Muscle layer of duodenum (tissue), 2 donors: Measurements from ENCODE around the gene PRKAG2.

Experiments used
- H3K27ac ChIP-seq: one replicate; pipeline ENCODE4 v1.7.0; 2013; ENCODE audit warnings: mild to moderate bottlenecking, low read length
- H3K27me3 ChIP-seq: one replicate; pipeline ENCODE4 v1.7.0; 2013; ENCODE audit warnings: low read depth, mild to moderate bottlenecking, control low read depth, low read length
- H3K36me3 ChIP-seq, 2 donors: one replicate each; pipeline ENCODE4 v1.7.0; 2013; ENCODE audit warnings: low read length in 2 of 2, control low read depth in 1 of 2, mild to moderate bottlenecking in 1 of 2; ENCODE audit not compliant: insufficient read depth in 2 of 2, control insufficient read depth in 1 of 2
- H3K4me1 ChIP-seq, 2 donors: one replicate each; pipeline ENCODE4 v1.7.0; 2013; ENCODE audit warnings: low read length in 2 of 2, mild to moderate bottlenecking in 2 of 2, control low read depth in 1 of 2, moderate library complexity in 1 of 2; ENCODE audit not compliant: insufficient read depth in 2 of 2, control insufficient read depth in 1 of 2
- H3K4me3 ChIP-seq, 2 donors: one replicate each; pipeline ENCODE4 v1.7.0; 2013; ENCODE audit warnings: low read length in 2 of 2, low read depth in 1 of 2, mild to moderate bottlenecking in 1 of 2
- H3K9me3 ChIP-seq, 2 donors: one replicate each; pipeline ENCODE4 v1.7.0; 2013; ENCODE audit warnings: low read length in 2 of 2, control low read depth in 1 of 2, mild to moderate bottlenecking in 1 of 2; ENCODE audit not compliant: control insufficient read depth in 1 of 2
- donor health status: healthy.

PRKAG2 gene

DNA sequence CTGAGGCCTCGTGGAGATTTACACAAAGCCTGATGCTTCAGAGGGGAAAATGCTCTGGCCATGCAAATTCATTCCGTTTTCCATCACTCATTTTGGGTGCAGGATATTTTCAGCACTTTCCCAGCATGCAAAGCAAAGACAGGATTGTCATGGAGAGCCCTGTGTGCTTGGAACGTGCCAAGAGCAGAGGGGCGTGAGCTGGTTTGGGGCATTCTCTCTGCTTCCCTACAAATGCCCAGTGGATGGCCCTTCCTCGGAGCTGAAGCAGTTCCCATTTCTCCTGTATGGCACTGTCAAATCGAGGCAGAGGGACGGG, 164.1 kb downstream of the PRKAG2 start:
- no peaks in the 10 kb centered on the region for H3K9me3 ChIP-seq
- H3K27me3 ChIP-seq = no peaks in the 10 kb centered on the region
- H3K27ac ChIP-seq = no peak overlapping the region
- no peaks in the 10 kb centered on the region for H3K36me3 ChIP-seq
- peaks cover 9 to 10% of the 10 kb centered on the region in 2 donors for H3K4me1 ChIP-seq
- no peak overlapping the region for H3K4me3 ChIP-seq

DNA sequence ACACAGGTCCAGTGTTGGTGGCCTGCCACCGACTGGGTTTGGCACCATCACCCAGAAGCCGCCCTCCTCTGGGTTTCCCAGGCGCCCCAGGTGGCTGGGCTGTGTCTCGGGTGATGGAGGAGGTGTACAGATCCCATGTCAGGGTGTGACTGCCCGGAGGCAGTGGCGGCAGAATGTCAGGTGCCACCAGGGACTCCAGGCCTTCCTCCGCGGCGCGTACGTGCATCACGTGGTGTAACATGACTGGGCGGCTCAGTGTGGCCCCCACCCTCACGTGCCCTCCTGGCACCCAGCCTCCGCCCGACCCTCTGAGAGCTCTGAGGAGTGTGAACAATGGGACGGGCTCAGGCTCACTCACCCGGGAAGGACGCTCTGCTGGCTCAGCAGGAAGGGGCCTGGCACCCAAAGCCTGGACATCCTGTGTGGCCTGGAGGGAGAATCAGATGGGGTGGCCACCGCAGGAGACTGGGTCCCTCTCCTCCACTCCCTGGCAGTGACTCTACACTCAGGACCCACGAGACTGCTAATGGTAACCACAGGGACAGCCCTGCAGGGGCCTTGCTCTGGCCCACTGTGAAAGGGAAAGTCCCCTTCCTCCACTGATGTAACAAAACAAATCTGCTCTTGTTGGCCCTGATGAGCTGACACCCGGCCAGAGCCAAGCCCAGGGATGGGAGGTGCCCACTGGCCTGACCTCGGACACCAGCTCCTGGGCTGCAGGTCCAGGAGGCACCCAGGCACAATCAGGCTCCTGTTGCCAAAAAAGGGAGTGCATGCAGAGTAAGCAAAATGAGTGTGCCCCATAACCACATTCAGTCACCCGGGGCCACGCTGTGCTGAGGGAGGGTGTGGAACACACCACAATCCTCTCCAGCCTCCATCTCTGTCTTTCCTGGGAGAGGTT, 164.8 kb downstream of the PRKAG2 start:
- Histone ChIP-seq H3K4me3 (no peak overlapping the region), H3K9me3 (no peaks in the 10 kb centered on the region), H3K36me3 (no peaks in the 10 kb centered on the region), H3K4me1 (peaks cover 9 to 10% of the 10 kb centered on the region in 2 donors), H3K27me3 (no peaks in the 10 kb centered on the region), H3K27ac (no peak overlapping the region)

DNA sequence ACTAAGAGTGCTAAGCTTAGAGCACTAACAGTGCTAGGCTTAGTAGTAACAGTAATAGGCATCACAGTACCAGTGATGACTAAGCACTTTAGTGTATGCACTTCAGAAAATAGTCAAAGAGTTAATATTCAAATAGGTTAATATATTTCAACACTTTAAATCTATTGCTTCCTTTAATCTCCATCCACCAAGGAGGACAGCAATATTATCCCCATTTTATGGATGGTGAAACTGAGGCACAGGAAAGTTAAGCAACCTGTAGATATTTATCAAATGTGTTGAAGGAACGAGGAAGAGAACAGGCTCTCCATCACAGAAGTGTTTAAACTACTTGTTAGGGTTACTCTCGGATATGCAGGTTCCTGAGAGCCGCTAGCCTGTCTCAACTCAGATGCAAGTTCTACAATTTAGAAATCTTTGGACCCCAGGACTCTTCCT, 165.5 kb downstream of the PRKAG2 start:
- Histone ChIP-seq H3K36me3 (no peaks in the 10 kb centered on the region), H3K4me1 (peaks cover 9 to 10% of the 10 kb centered on the region in 2 donors), H3K27ac (no peak overlapping the region), H3K4me3 (no peak overlapping the region), H3K9me3 (no peaks in the 10 kb centered on the region), H3K27me3 (no peaks in the 10 kb centered on the region)

DNA sequence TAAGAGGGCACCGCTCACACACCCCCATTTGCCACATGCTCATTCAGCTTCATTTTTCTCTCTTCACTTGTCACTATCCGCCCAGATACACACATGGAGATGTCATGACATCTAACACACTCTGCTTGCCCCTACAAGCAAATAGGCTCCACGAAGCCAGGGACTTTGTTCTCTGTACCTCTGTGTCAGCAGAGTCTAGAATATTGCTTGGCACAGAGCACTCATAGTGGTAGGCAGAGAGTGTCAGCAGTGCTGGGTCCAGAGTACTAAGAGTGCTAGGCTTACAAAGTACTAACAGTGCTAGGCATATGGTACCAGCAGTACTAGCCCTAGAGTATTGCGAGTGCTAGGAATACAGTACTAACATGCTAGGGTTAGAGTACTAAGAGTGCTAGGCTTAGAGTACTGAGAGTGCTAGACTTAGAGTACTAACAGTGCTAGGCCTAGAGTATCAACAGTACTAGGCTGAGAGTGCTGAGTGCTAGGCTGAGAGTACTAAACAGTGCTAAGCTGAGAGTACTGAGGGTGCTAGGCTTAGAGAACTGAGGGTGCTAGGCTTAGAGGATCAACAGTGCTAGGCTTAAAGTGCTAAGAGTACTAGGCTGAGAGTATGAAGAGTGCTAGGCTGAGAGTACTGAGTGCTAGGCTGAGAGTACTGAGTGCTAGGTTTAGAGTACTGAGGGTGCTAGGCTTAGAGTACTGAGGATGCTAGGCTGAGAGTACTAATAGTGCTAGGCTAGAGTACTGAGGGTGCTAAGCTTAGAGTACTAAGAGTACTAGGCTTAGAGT, 166.1 kb downstream of the PRKAG2 start:
- Histone ChIP-seq H3K4me3 (no peak overlapping the region), H3K27ac (no peak overlapping the region), H3K36me3 (no peaks in the 10 kb centered on the region), H3K9me3 (no peaks in the 10 kb centered on the region), H3K27me3 (no peaks in the 10 kb centered on the region), H3K4me1 (peaks cover 9 to 15% of the 10 kb centered on the region in 2 donors)

DNA sequence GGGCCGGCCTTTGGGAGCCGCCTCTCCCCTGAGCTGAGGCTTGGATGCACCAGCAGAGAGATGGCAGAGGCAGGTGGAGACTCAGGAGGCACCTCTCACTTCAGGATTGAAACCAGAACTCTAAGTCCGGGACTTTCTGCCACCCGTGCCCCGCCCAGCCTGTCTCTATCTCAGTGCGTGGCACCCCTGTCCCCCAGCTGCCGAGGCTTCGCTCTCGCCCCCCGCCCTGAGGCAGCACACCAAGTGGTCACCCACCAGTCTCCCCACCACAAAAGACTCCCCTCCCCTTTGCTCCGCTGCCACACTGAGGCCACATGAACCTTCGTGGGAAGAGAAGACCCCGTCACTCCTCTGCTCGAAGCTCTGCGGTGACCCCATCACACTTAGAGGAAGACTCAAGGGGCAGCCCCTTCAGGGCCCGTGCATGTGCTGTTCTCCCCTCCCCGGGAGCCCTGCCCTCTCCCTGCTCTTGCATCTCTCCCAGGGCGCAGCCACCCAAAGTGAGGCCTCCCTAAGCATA, 166.7 kb downstream of the PRKAG2 start:
- Histone ChIP-seq H3K27ac (no peak overlapping the region), H3K4me1 (peaks cover 9 to 21% of the 10 kb centered on the region in 2 donors), H3K9me3 (no peaks in the 10 kb centered on the region), H3K4me3 (no peak overlapping the region), H3K27me3 (no peaks in the 10 kb centered on the region), H3K36me3 (no peaks in the 10 kb centered on the region)

DNA sequence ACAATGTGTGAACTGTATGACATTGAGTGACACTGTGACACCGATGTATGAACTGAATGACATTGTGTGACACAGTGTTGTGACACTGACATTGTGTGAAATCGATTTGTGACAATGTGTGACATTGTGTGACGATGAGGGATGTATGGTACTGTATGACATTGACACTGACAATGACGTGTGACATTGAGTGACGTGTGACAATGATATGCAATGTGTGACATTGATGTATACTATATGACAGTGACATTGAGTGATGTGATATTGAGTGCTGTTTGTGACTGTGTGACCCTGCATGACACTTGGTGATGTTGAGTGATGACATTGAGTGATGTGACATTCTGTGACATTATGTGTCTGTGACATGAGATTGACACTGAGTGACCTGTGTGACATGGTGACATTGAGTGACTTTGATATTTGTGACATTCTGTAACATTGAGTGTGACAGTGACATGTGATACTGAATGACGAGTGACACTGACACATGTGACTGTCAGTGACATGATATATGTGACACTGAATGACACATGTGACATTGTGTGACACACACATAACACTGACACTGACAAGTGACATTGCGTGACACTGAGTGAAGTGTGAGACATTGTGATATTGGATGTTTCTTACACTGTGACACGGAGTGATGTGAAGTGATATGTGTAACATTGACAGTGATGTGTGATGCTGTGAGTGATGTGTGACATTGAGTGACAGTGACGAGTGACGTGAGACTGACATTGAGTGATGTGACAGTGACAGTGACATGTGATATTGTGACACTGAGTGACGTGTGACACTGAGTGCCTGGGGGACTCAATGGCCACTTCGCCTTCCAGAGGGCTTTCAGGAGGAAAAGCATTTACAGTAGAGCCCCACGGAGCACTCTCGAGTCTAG, 167.5 kb downstream of the PRKAG2 start:
- Histone ChIP-seq H3K4me3 (no peak overlapping the region), H3K27ac (no peak overlapping the region), H3K4me1 (peaks cover 9 to 21% of the 10 kb centered on the region in 2 donors), H3K27me3 (no peaks in the 10 kb centered on the region), H3K9me3 (no peaks in the 10 kb centered on the region), H3K36me3 (no peaks in the 10 kb centered on the region)

DNA sequence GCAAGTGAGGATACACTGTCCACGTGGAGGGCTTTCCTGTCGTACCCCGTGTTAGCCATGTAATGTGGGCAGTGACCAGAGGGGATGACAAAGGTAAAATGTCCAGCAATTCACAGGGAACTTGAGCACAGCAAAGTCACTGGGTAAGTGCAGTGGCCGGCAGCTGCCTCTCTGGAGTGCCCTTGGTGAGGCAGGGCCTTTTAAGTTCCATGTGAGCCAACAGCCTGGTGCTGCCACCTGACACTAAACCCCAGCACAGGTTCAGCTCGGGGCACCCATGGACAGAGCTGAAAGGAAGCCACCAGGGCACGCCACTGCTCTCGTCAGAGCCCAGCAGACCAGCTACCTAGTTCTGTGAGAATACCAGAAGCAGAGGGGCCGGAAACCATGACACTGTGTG, 168.3 kb downstream of the PRKAG2 start:
- Histone ChIP-seq H3K4me1 (peaks cover 9 to 21% of the 10 kb centered on the region in 2 donors), H3K27me3 (no peaks in the 10 kb centered on the region), H3K4me3 (no peak overlapping the region), H3K36me3 (no peaks in the 10 kb centered on the region), H3K9me3 (no peaks in the 10 kb centered on the region), H3K27ac (no peak overlapping the region)

DNA sequence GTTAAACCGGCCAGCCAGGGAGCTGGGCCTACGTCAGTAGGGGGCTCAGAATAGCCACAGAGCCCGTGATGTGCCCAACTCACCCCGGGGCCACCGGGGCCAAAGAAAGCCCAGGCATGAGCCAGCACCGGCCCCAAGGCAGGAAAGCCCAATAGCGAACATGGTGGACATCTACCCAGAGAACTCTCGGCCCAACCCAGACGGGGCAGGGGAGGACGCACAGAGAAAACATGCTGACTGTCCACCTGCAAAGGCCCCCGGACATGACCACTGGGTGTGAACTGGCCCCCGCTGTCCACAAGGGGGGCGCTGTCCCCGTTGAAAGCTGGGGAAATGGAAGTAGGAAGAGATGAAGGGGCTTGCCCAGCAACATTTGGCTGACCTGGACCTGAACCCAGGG, 169.2 kb downstream of the PRKAG2 start:
- Histone ChIP-seq H3K9me3 (no peaks in the 10 kb centered on the region), H3K27ac (no peak overlapping the region), H3K4me3 (no peak overlapping the region), H3K27me3 (no peaks in the 10 kb centered on the region), H3K4me1 (peaks cover 5 to 18% of the 10 kb centered on the region in 2 donors), H3K36me3 (no peaks in the 10 kb centered on the region)

DNA sequence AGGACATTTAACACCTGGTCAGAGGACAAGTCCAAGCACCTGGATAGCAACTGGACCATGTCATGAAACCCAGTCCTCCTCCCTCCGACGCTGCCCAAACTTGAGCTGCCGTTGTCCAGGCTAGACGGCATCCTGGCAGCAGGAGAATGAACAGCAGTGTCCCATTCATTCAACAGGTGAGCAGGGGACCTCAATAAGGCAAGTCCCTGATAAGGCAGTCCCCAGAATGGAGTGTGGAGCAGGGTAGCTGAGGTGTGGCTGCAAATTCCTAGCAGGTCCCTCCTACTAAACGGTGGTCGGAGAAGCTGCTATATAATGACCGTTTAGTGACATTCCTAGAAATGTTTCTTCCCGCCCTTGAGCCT, 169.8 kb downstream of the PRKAG2 start:
- H3K4me3 ChIP-seq = no peak overlapping the region
- H3K36me3 ChIP-seq = no peaks in the 10 kb centered on the region
- no peaks in the 10 kb centered on the region for H3K9me3 ChIP-seq
- no peaks in the 10 kb centered on the region for H3K27me3 ChIP-seq
- H3K27ac ChIP-seq = no peak overlapping the region
- H3K4me1 ChIP-seq = peaks cover 0 to 11% of the 10 kb centered on the region in 2 donors

DNA sequence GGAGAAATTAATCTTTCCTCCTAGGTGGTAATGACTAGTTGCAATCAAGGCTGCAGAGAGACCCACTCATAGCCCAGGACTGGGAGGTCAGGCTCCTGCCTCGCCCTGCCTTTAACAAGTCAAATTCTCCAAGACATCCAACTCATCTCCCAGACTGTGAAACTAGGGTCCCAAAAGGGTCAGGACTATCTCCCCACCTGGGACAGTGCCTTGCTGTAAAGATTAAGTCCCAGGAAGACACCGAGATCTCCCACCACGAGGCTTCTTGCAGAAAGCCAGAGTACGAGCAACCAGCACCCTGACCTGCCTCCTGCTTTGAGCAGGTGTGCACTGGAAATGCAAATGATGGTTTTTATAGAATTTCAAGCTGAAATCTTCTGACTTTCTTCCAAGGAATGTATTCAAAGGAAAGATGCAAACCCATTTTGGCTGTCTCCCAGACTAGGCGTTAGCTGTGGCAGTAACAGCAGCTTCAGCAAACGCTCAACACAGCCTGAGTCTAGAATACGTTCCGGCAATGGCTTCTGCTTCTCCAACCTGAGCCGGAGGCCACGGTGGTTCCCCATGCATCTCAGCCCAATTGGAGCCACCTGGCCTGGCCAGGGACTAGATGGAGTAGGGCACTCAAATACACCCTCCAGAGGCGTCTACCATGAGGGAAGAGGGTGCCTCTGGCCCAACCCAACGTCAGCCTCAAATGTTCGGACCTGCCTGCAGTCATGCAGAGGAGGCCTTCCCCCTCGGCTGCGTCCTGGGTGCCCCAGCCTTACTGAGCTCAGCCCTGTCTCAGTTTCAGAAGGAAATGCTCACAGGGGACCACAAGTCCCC, 170.4 kb downstream of the PRKAG2 start:
- no peaks in the 10 kb centered on the region for H3K36me3 ChIP-seq
- H3K4me1 ChIP-seq = peaks cover 0 to 11% of the 10 kb centered on the region in 2 donors
- H3K4me3 ChIP-seq = no peak overlapping the region
- no peaks in the 10 kb centered on the region for H3K27me3 ChIP-seq
- no peaks in the 10 kb centered on the region for H3K9me3 ChIP-seq
- H3K27ac ChIP-seq = no peak overlapping the region
